ENCODE measurements around the gene HJURP.

Gene HJURP

GRCh38 chr2:233849607-233850271 is 4.6 kb downstream of the HJURP start:
- Histone ChIP-seq H3K4me3 (ENCODE audit: insufficient read depth, low read depth, low read length) (no peak overlapping the region), H3K27ac (ENCODE audit: insufficient read depth, low read depth, low read length, poor library complexity, severe bottlenecking) (no peak overlapping the region), H3K36me3 (ENCODE audit: control insufficient read depth, insufficient read depth, low read length) (peaks cover 48% of the 10 kb centered on the region), H3K4me1 (ENCODE audit: control insufficient read depth, insufficient read depth, low read length) (peaks cover 12% of the 10 kb centered on the region), H3K9me3 (ENCODE audit: control insufficient read depth, low read length) (no peaks in the 10 kb centered on the region), H3K27me3 (ENCODE audit: control insufficient read depth, insufficient read depth, low read length, poor library complexity, severe bottlenecking) (no peaks in the 10 kb centered on the region)
- 94% methylated on average over 13 of the region's 13 CpGs for WGBS, 2 experiments

- H3K4me1 ChIP-seq (ENCODE audit: control insufficient read depth, insufficient read depth, low read length), result peaks cover 12% of the 10 kb centered on the region
- 95 to 97% methylated on average over 13 of the region's 13 CpGs for WGBS, 2 experiments
- H3K27me3 ChIP-seq (ENCODE audit: control insufficient read depth, insufficient read depth, low read length, poor library complexity, severe bottlenecking), result no peaks in the 10 kb centered on the region
- H3K9me3 ChIP-seq (ENCODE audit: control insufficient read depth, low read length), result no peaks in the 10 kb centered on the region
- H3K36me3 ChIP-seq (ENCODE audit: control insufficient read depth, insufficient read depth, low read length), result peaks cover 63% of the 10 kb centered on the region
- no peak overlapping the region for H3K27ac ChIP-seq (ENCODE audit: insufficient read depth, low read depth, low read length, poor library complexity, severe bottlenecking)
- no peak overlapping the region for H3K4me3 ChIP-seq (ENCODE audit: insufficient read depth, low read depth, low read length)
Observed at GRCh38 chr2:233848276-233848675, 6.1 kb downstream of the HJURP start.

GRCh38 chr2:233847248-233847898 is 7.0 kb downstream of the HJURP start:
- Histone ChIP-seq H3K27me3 (ENCODE audit: control insufficient read depth, insufficient read depth, low read length, poor library complexity, severe bottlenecking) (no peaks in the 10 kb centered on the region), H3K4me3 (ENCODE audit: insufficient read depth, low read depth, low read length) (no peak overlapping the region), H3K4me1 (ENCODE audit: control insufficient read depth, insufficient read depth, low read length) (peaks cover 4% of the 10 kb centered on the region), H3K36me3 (ENCODE audit: control insufficient read depth, insufficient read depth, low read length) (peaks cover 72% of the 10 kb centered on the region), H3K27ac (ENCODE audit: insufficient read depth, low read depth, low read length, poor library complexity, severe bottlenecking) (no peak overlapping the region), H3K9me3 (ENCODE audit: control insufficient read depth, low read length) (no peaks in the 10 kb centered on the region)
- 96 to 97% methylated on average over 13 of the region's 13 CpGs for WGBS, 2 experiments

- 92 to 96% methylated on average over 16 of the region's 16 CpGs for WGBS, 2 experiments
- no peak overlapping the region for H3K4me3 ChIP-seq (ENCODE audit: insufficient read depth, low read depth, low read length)
- H3K27me3 ChIP-seq (ENCODE audit: control insufficient read depth, insufficient read depth, low read length, poor library complexity, severe bottlenecking), result no peaks in the 10 kb centered on the region
- no peaks in the 10 kb centered on the region for H3K4me1 ChIP-seq (ENCODE audit: control insufficient read depth, insufficient read depth, low read length)
- peaks cover 79% of the 10 kb centered on the region for H3K36me3 ChIP-seq (ENCODE audit: control insufficient read depth, insufficient read depth, low read length)
- H3K9me3 ChIP-seq (ENCODE audit: control insufficient read depth, low read length), result no peaks in the 10 kb centered on the region
- H3K27ac ChIP-seq (ENCODE audit: insufficient read depth, low read depth, low read length, poor library complexity, severe bottlenecking), result no peak overlapping the region
Observed at GRCh38 chr2:233846387-233847247, 7.7 kb downstream of the HJURP start.

- no peaks in the 10 kb centered on the region for H3K9me3 ChIP-seq (ENCODE audit: control insufficient read depth, low read length)
- H3K4me3 ChIP-seq (ENCODE audit: insufficient read depth, low read depth, low read length), result no peak overlapping the region
- peaks cover 84% of the 10 kb centered on the region for H3K36me3 ChIP-seq (ENCODE audit: control insufficient read depth, insufficient read depth, low read length)
- H3K4me1 ChIP-seq (ENCODE audit: control insufficient read depth, insufficient read depth, low read length), result no peaks in the 10 kb centered on the region
- no peaks in the 10 kb centered on the region for H3K27me3 ChIP-seq (ENCODE audit: control insufficient read depth, insufficient read depth, low read length, poor library complexity, severe bottlenecking)
- 91 to 100% methylated on average over 1 of the region's 1 CpG for WGBS, 2 experiments
- no peak overlapping the region for H3K27ac ChIP-seq (ENCODE audit: insufficient read depth, low read depth, low read length, poor library complexity, severe bottlenecking)
Observed at GRCh38 chr2:233845301-233846060, 8.9 kb downstream of the HJURP start.

DNA sequence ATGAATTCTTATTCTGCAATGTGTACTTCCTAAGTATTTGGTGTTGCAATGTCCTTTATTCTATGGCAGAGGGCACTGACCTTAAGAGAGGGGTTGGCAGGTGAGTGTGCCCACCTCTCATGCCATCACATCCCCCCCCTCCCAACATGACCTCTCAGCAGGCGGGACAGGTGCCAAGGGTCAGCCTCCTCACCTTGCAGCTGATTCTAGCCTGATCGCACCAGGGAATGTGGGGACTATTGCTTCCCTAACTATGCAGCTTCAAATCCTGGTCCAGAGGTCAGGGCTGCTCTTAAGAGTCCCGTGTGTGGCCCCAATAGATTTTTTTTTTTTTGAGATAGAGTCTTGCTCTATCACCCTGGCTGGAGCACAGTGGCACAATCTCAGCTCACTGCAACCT is 9.5 kb downstream of the HJURP start:
- no peaks in the 10 kb centered on the region for H3K4me1 ChIP-seq (ENCODE audit: control insufficient read depth, insufficient read depth, low read length)
- WGBS, 2 experiments, result 91 to 98% methylated on average over 3 of the region's 3 CpGs
- no peaks in the 10 kb centered on the region for H3K9me3 ChIP-seq (ENCODE audit: control insufficient read depth, low read length)
- peaks cover 80% of the 10 kb centered on the region for H3K36me3 ChIP-seq (ENCODE audit: control insufficient read depth, insufficient read depth, low read length)
- no peak overlapping the region for H3K27ac ChIP-seq (ENCODE audit: insufficient read depth, low read depth, low read length, poor library complexity, severe bottlenecking)
- no peaks in the 10 kb centered on the region for H3K27me3 ChIP-seq (ENCODE audit: control insufficient read depth, insufficient read depth, low read length, poor library complexity, severe bottlenecking)
- no peak overlapping the region for H3K4me3 ChIP-seq (ENCODE audit: insufficient read depth, low read depth, low read length)

DNA sequence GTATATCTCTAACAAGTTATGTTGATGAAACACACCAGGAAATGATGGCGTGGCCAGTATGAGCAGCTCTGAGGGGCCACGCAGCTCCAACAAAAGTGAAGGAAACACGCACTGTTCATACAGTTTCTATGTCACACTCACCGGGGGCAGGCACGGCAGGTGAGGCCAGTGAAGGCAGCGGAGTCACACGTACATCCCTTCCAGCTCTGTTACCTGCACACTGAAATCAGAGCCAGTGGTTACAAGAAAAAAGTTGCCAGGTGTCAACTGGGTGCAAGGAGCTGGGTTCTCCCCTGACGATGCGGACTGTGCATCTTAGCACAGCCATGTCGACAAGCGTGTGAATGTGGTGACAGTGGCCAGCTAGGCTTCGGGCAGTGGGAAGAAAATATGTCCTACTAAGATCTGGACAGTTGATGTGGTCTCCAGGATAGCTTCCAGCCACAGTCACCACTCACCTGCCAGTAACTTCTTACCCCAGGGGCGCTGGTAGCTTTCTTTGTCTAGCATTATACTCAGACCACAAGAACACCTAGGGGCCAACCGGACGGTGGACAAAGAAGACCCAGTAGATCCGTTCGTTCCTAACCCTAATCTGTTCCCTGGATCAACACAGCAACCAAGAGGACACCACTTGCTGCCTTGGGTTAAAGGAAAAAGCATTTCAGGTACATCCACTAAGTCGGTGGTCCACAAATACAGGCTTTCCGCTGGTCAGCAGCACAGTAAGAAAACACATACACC is 10.1 kb downstream of the HJURP start:
- Histone ChIP-seq H3K27me3 (ENCODE audit: control insufficient read depth, insufficient read depth, low read length, poor library complexity, severe bottlenecking) (no peaks in the 10 kb centered on the region), H3K4me3 (ENCODE audit: insufficient read depth, low read depth, low read length) (no peak overlapping the region), H3K4me1 (ENCODE audit: control insufficient read depth, insufficient read depth, low read length) (no peaks in the 10 kb centered on the region), H3K9me3 (ENCODE audit: control insufficient read depth, low read length) (no peaks in the 10 kb centered on the region), H3K36me3 (ENCODE audit: control insufficient read depth, insufficient read depth, low read length) (peaks cover 75% of the 10 kb centered on the region), H3K27ac (ENCODE audit: insufficient read depth, low read depth, low read length, poor library complexity, severe bottlenecking) (no peak overlapping the region)
- WGBS, 2 experiments, result 90 to 92% methylated on average over 19 of the region's 19 CpGs

GRCh38 chr2:233841183-233841582 is 13.2 kb downstream of the HJURP start:
- no peaks in the 10 kb centered on the region for H3K27me3 ChIP-seq (ENCODE audit: control insufficient read depth, insufficient read depth, low read length, poor library complexity, severe bottlenecking)
- no peak overlapping the region for H3K27ac ChIP-seq (ENCODE audit: insufficient read depth, low read depth, low read length, poor library complexity, severe bottlenecking)
- no peaks in the 10 kb centered on the region for H3K9me3 ChIP-seq (ENCODE audit: control insufficient read depth, low read length)
- no peak overlapping the region for H3K4me3 ChIP-seq (ENCODE audit: insufficient read depth, low read depth, low read length)
- H3K36me3 ChIP-seq (ENCODE audit: control insufficient read depth, insufficient read depth, low read length), result peaks cover 73% of the 10 kb centered on the region
- WGBS, 2 experiments, result 97% methylated on average over 11 of the region's 11 CpGs
- H3K4me1 ChIP-seq (ENCODE audit: control insufficient read depth, insufficient read depth, low read length), result no peaks in the 10 kb centered on the region

DNA sequence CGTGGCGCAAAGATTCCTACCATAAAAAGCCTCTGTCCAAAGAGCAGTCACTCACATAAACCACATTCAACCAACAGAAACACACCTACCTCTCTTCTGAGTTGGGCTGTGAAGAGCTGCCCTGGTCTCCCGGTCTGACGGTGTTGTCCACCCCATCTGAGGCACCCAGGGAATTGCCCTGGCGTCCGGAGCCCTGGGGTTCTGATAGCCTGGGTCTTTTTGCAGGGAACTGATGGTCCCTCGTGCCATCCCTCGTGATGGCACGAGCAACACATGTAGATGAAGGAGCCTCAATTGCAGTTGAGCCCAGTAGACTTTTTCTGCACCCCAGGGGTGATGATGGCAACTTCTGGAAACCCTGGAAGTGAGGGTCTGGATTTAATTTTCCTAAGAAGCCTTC is 13.8 kb downstream of the HJURP start:
- no peak overlapping the region for H3K4me3 ChIP-seq (ENCODE audit: insufficient read depth, low read depth, low read length)
- no peaks in the 10 kb centered on the region for H3K9me3 ChIP-seq (ENCODE audit: control insufficient read depth, low read length)
- H3K27ac ChIP-seq (ENCODE audit: insufficient read depth, low read depth, low read length, poor library complexity, severe bottlenecking), result no peak overlapping the region
- H3K4me1 ChIP-seq (ENCODE audit: control insufficient read depth, insufficient read depth, low read length), result no peaks in the 10 kb centered on the region
- H3K27me3 ChIP-seq (ENCODE audit: control insufficient read depth, insufficient read depth, low read length, poor library complexity, severe bottlenecking), result no peaks in the 10 kb centered on the region
- H3K36me3 ChIP-seq (ENCODE audit: control insufficient read depth, insufficient read depth, low read length), result peaks cover 74% of the 10 kb centered on the region
- WGBS, 2 experiments, result 94 to 97% methylated on average over 9 of the region's 9 CpGs

Measured in ectodermal cell (in vitro differentiated cells).